Gastroesophageal sphincter (tissue), 3 donors: Measurements from ENCODE around the gene MEGF6.

ENCODE experiments used
- CTCF ChIP-seq, 4 experiments: fragments of 200-600 bp in 2 of 4; fragments of 450-650 bp in 2 of 4; sonication (generic) in 1 of 4; IDR thresholded peaks; one replicate each; pipeline ENCODE4 v1.5.1; 2017 to 2019; ENCODE audit warnings: antibody characterized with exemption in 4 of 4, mild to moderate bottlenecking in 2 of 4, moderate library complexity in 2 of 4
- EP300 ChIP-seq: sonication (generic); formaldehyde crosslinking; IDR thresholded peaks from one replicate; pipeline ENCODE4 v1.6.1; 2017; ENCODE audit warnings: antibody characterized with exemption, mild to moderate bottlenecking
- POLR2A ChIP-seq, 2 donors: fragments of 450-650 bp; IDR thresholded peaks; one replicate each; pipeline ENCODE4 v1.6.1; 2017; ENCODE audit warnings: antibody characterized with exemption in 2 of 2, mild to moderate bottlenecking in 2 of 2, moderate library complexity in 1 of 2
- POLR2AphosphoS5 ChIP-seq: sonication (generic); formaldehyde crosslinking; IDR thresholded peaks from one replicate; pipeline ENCODE4 v1.6.1; 2017; ENCODE audit warnings: antibody characterized with exemption

- TF ChIP-seq CTCF (IDR thresholded peaks at IDR 0.05) (peak in 2 of 4 experiments; percentile 4 to 9), POLR2A (IDR thresholded peaks at IDR 0.05) (peak; percentile 58 to 59), POLR2AphosphoS5 (peak; percentile 72), EP300 (no peak)
These were observed 13.2 kb upstream of the MEGF6 start, which contains the start of gene TPRG1L for GRCh38 chr1:3624200-3625136.
